AG10803 (cell line): Measurements from ENCODE around the gene ATP8A2.

Source experiments
- DNase-seq: peaks from one replicate; pipeline ENCODE4 v3.0.0; 2010; ENCODE audit warnings: low read depth
- H3K4me3 ChIP-seq: 2 replicates; pipeline ENCODE4 v1.5.1; 2011; ENCODE audit warnings: mild to moderate bottlenecking, low read length, control low read depth
- CTCF ChIP-seq: conservative IDR thresholded peaks from 2 replicates; pipeline ENCODE4 v1.5.1; 2011; ENCODE audit warnings: mild to moderate bottlenecking, low read length, control low read depth, inconsistent platforms

Gene ATP8A2

GRCh38 chr13:25468325-25469168 lies 96.8 kb downstream of the ATP8A2 start:
- no peak overlapping the region for H3K4me3 ChIP-seq
- TF ChIP-seq CTCF = no peak
- DNase-seq = no peak

- no peak for TF ChIP-seq CTCF
- H3K4me3 ChIP-seq = no peak overlapping the region
- no peak for DNase-seq
Measured at GRCh38 chr13:25469169-25469525, 97.4 kb downstream of the ATP8A2 start.

GRCh38 chr13:25473864-25474263 lies 102.1 kb downstream of the ATP8A2 start:
- DNase-seq = no peak
- TF ChIP-seq CTCF = no peak

GRCh38 chr13:25478186-25478585 lies 106.4 kb downstream of the ATP8A2 start:
- no peak overlapping the region for H3K4me3 ChIP-seq
- DNase-seq = no peak
- TF ChIP-seq CTCF = no peak

More at GRCh38 chr13:25473864-25474263, 102.1 kb downstream of the ATP8A2 start:
- H3K4me3 ChIP-seq = no peak overlapping the region

GRCh38 chr13:25489238-25489637 lies 117.5 kb downstream of the ATP8A2 start:
- no peak for TF ChIP-seq CTCF
- DNase-seq = no peak
- no peak overlapping the region for H3K4me3 ChIP-seq

GRCh38 chr13:25490236-25490635 lies 118.5 kb downstream of the ATP8A2 start:
- no peak overlapping the region for H3K4me3 ChIP-seq
- no peak for DNase-seq
- TF ChIP-seq CTCF = no peak

- TF ChIP-seq CTCF = no peak
- no peak for DNase-seq
- H3K4me3 ChIP-seq = no peak overlapping the region
Measured at GRCh38 chr13:25493931-25494640, 122.3 kb downstream of the ATP8A2 start.
